Neural crest cell (in vitro differentiated cells): ENCODE measurements around the gene C1GALT1C1. TPM values are rescaled to one million over a fixed set of nuclear protein-coding genes. Genes with fewer than 3 reads are reported as not detected.
"Not testable (repeated sequence)": the region's sequence is repeated elsewhere in the genome, so short reads cannot be mapped to it uniquely, and the experiment has no call there.

ENCODE experiments used
- DNase-seq: peaks from one replicate; pipeline ENCODE4 v3.0.0; 2021; ENCODE audit warnings: low read depth, mixed read lengths, low spot score
- H3K27ac Mint-ChIP-seq: one replicate; pipeline ENCODE4 v1.8.0; 2021; ENCODE audit warnings: mild to moderate bottlenecking, mixed read lengths; ENCODE audit not compliant: unreplicated experiment
- H3K27me3 Mint-ChIP-seq: 2 replicates; pipeline ENCODE4 v1.8.0; 2021; ENCODE audit warnings: low read depth, mild to moderate bottlenecking, mixed read lengths
- H3K36me3 Mint-ChIP-seq: 2 replicates; pipeline ENCODE4 v1.8.0; 2021; ENCODE audit warnings: low read depth, mild to moderate bottlenecking, mixed read lengths
- H3K4me1 Mint-ChIP-seq: 2 replicates; pipeline ENCODE4 v1.8.0; 2021; ENCODE audit warnings: mixed read lengths
- H3K4me3 Mint-ChIP-seq: one replicate; pipeline ENCODE4 v1.8.0; 2021; ENCODE audit warnings: mild to moderate bottlenecking, mixed read lengths
- H3K9me3 Mint-ChIP-seq: 2 replicates; pipeline ENCODE4 v1.8.0; 2021; ENCODE audit warnings: mixed read lengths
- CTCF ChIP-seq: fragments of 200-600 bp; sonication (generic); conservative IDR thresholded peaks from 2 replicates; pipeline ENCODE4 v1.5.0; 2021; ENCODE audit warnings: antibody characterized with exemption, mild to moderate bottlenecking
- total RNA-seq: library from RNA; stranded (reverse); gene quantifications from 2 replicates; pipeline ENCODE4 v1.2.1, GENCODE V29; 2021

Gene C1GALT1C1
- total RNA-seq, 1 donor from 2014 or later: 11.9 TPM

- TF ChIP-seq CTCF: no peak
- Mint-ChIP-seq H3K36me3 (no peaks in the 10 kb centered on the region), H3K27ac (no peak overlapping the region), H3K4me3 (no peak overlapping the region), H3K9me3 (no peaks in the 10 kb centered on the region), H3K4me1 (no peaks in the 10 kb centered on the region), H3K27me3 (no peaks in the 10 kb centered on the region)
- no peak for DNase-seq
These were observed 38.5 kb upstream of the C1GALT1C1 start for GRCh38 chrX:120668357-120668756.

GRCh38 chrX:120664535-120664934 lies 34.7 kb upstream of the C1GALT1C1 start:
- DNase-seq, H3K27ac Mint-ChIP-seq, H3K4me1 Mint-ChIP-seq, H3K36me3 Mint-ChIP-seq, H3K27me3 Mint-ChIP-seq, H3K4me3 Mint-ChIP-seq, H3K9me3 Mint-ChIP-seq: not testable (repeated sequence)

- Mint-ChIP-seq H3K27me3 (no peaks in the 10 kb centered on the region), H3K36me3 (no peaks in the 10 kb centered on the region), H3K9me3 (peaks cover 4% of the 10 kb centered on the region), H3K27ac (no peak overlapping the region), H3K4me1 (no peaks in the 10 kb centered on the region), H3K4me3 (no peak overlapping the region)
- DNase-seq: no peak
- no peak for TF ChIP-seq CTCF
These were observed 34.2 kb upstream of the C1GALT1C1 start for GRCh38 chrX:120664081-120664480.

GRCh38 chrX:120662662-120663061 lies 32.8 kb upstream of the C1GALT1C1 start:
- DNase-seq: no peak
- Mint-ChIP-seq H3K36me3 (no peaks in the 10 kb centered on the region), H3K27ac (no peak overlapping the region), H3K4me1 (no peaks in the 10 kb centered on the region), H3K9me3 (peaks cover 6% of the 10 kb centered on the region), H3K4me3 (no peak overlapping the region), H3K27me3 (no peaks in the 10 kb centered on the region)
- TF ChIP-seq CTCF: no peak

- H3K27me3 Mint-ChIP-seq: no peaks in the 10 kb centered on the region
- no peak for DNase-seq
- no peak for TF ChIP-seq CTCF
- no peaks in the 10 kb centered on the region for H3K36me3 Mint-ChIP-seq
- H3K9me3 Mint-ChIP-seq: peaks cover 7% of the 10 kb centered on the region
- H3K27ac Mint-ChIP-seq: no peak overlapping the region
- H3K4me1 Mint-ChIP-seq: no peaks in the 10 kb centered on the region
- no peak overlapping the region for H3K4me3 Mint-ChIP-seq
These were observed 30.8 kb upstream of the C1GALT1C1 start for GRCh38 chrX:120660637-120661036.

GRCh38 chrX:120653000-120653399 lies 23.1 kb upstream of the C1GALT1C1 start:
- DNase-seq: no peak
- Mint-ChIP-seq H3K36me3 (no peaks in the 10 kb centered on the region), H3K4me1 (no peaks in the 10 kb centered on the region), H3K9me3 (peaks cover 13% of the 10 kb centered on the region), H3K27me3 (no peaks in the 10 kb centered on the region), H3K4me3 (no peak overlapping the region), H3K27ac (no peak overlapping the region)
- no peak for TF ChIP-seq CTCF

- not testable (repeated sequence) for H3K27me3 Mint-ChIP-seq, H3K4me3 Mint-ChIP-seq, H3K27ac Mint-ChIP-seq, DNase-seq, H3K4me1 Mint-ChIP-seq, H3K9me3 Mint-ChIP-seq, H3K36me3 Mint-ChIP-seq
These were observed 22.4 kb upstream of the C1GALT1C1 start for GRCh38 chrX:120652256-120652655.
